K562 (cell line): ENCODE results near the gene MLLT6. TPM values are rescaled to one million over a fixed set of nuclear protein-coding genes. Genes with fewer than 3 reads are reported as not detected.

Experiments
- ATAC-seq: fragments of 200-7000 bp; cut with Tn5 transposase; 3 replicates; pipeline ENCODE4 v1.9.1; 2020; ENCODE audit warnings: moderate library complexity
- BruUV-seq: library from RNA; stranded (reverse); fragments of 400-500 nt; replicated peaks from 2 replicates; lab custom pipeline; 2021; lab: Mats Ljungman, UMichigan
- CTCF ChIA-PET: fragments of 300-600 bp; formaldehyde crosslinking; extraction: SDS; loops from one replicate; lab custom pipeline; 2021; ENCODE audit warnings: low intra/inter-chr PET ratio; lab: Yijun Ruan, JAX
- POLR2A ChIA-PET: fragments of 300-600, 350-650 bp; sonication (Branson Sonifier 250); formaldehyde crosslinking; extraction: SDS; loops from one replicate; lab custom pipeline; 2021; ENCODE audit warnings: antibody characterized with exemption, inconsistent platforms; lab: Yijun Ruan, JAX
- DNase-seq, 4 experiments: peaks; one replicate each; pipeline versions ENCODE4 v3.0.0 to v3.0.0-alpha.2; 2011 to 2018; ENCODE audit warnings: low spot score in 3 of 4, mixed read lengths in 3 of 4; ENCODE audit errors: extremely low read depth in 1 of 4
- FAIRE-seq: peaks from 2 replicates; lab custom pipeline; 2011; peaks lifted over from hg19 to GRCh38; lab: Jason Lieb, UNC
- H2AFZ ChIP-seq: 2 replicates; pipeline ENCODE4 v1.6.0; 2011; ENCODE audit warnings: low read depth, low read length, control low read depth, inconsistent platforms
- H3K27ac ChIP-seq: fragments of 200-600 bp; 3 replicates; pipeline ENCODE4 v1.8.0; 2011; ENCODE audit warnings: low read depth, mild to moderate bottlenecking, control low read depth, inconsistent platforms, low read length, moderate library complexity, mixed read lengths; ENCODE audit errors: extremely low read depth
- H3K27me3 ChIP-seq, 2 experiments: fragments of 300-600 bp in 1 of 2; 2 replicates in 1 of 2; 3 replicates in 1 of 2; pipeline versions ENCODE4 v1.6.0 to v1.8.0; 2011; ENCODE audit warnings: inconsistent platforms in 2 of 2, low read length in 2 of 2, mild to moderate bottlenecking in 1 of 2, mixed read lengths in 1 of 2, moderate library complexity in 1 of 2; ENCODE audit not compliant: control insufficient read depth in 2 of 2, insufficient read depth in 2 of 2
- H3K36me3 ChIP-seq: fragments of 300-600 bp; 3 replicates; pipeline ENCODE4 v1.8.0; 2011; ENCODE audit warnings: mild to moderate bottlenecking, low read length, inconsistent platforms; ENCODE audit not compliant: control insufficient read depth, insufficient read depth
- H3K4me1 ChIP-seq, 2 experiments: fragments of 200-600 bp in 1 of 2; replicated peaks in 1 of 2; 2 replicates in 1 of 2; 3 replicates in 1 of 2; pipeline versions ENCODE4 v1.5.1 to v1.8.0; 2011; ENCODE audit warnings: inconsistent platforms in 2 of 2, low read length in 2 of 2, mild to moderate bottlenecking in 1 of 2, mixed read lengths in 1 of 2, moderate library complexity in 1 of 2; ENCODE audit not compliant: control insufficient read depth in 2 of 2, insufficient read depth in 2 of 2
- H3K4me2 ChIP-seq: 2 replicates; pipeline ENCODE4 v1.6.1; 2011; ENCODE audit warnings: low read length, control low read depth, inconsistent platforms, mixed read lengths; ENCODE audit not compliant: insufficient read depth
- H3K4me3 ChIP-seq: fragments of 200-600 bp; sonication (generic), shearing (Covaris generic); 2 replicates; pipeline ENCODE4 v1.5.1; 2016; ENCODE audit warnings: control low read depth, inconsistent platforms
- H3K79me2 ChIP-seq: fragments of 200-600 bp; 3 replicates; pipeline ENCODE4 v1.8.0; 2011; ENCODE audit warnings: low read length, inconsistent platforms; ENCODE audit not compliant: control insufficient read depth, insufficient read depth
- H3K9ac ChIP-seq, 2 experiments: 2 replicates each; pipeline versions ENCODE4 v1.6.0 to v1.6.1; 2011; ENCODE audit warnings: low read depth in 2 of 2, low read length in 2 of 2, control low read depth in 1 of 2, inconsistent platforms in 1 of 2, mild to moderate bottlenecking in 1 of 2, mixed read lengths in 1 of 2; ENCODE audit not compliant: insufficient read depth in 1 of 2
- H3K9me1 ChIP-seq: one replicate; pipeline ENCODE4 v1.6.0; 2011; ENCODE audit warnings: inconsistent platforms, mild to moderate bottlenecking, low read length, moderate library complexity; ENCODE audit not compliant: control insufficient read depth, insufficient read depth
- H3K9me3 ChIP-seq: replicated peaks from 2 replicates; pipeline ENCODE4 v1.5.1; 2011; ENCODE audit warnings: low read depth, low read length, inconsistent platforms; ENCODE audit not compliant: control insufficient read depth, insufficient read depth
- H4K20me1 ChIP-seq: replicated peaks from 2 replicates; pipeline ENCODE4 v1.6.1; 2011; ENCODE audit warnings: low read length, inconsistent platforms, mixed read lengths; ENCODE audit not compliant: control insufficient read depth, insufficient read depth
- NBN ChIP-seq: fragments of 450-650 bp; IDR thresholded peaks from 2 replicates; pipeline ENCODE4 v1.6.1; 2016; ENCODE audit warnings: low read depth, mild to moderate bottlenecking
- NFXL1 ChIP-seq: fragments of 450-650 bp; formaldehyde crosslinking; IDR thresholded peaks from 2 replicates; pipeline ENCODE4 v1.4.0; 2021; ENCODE audit warnings: mild to moderate bottlenecking
- POLR2G ChIP-seq: fragments of 200-400 bp; formaldehyde crosslinking; IDR thresholded peaks from 2 replicates; pipeline ENCODE4 v1.6.1; 2017; ENCODE audit warnings: low read depth, mild to moderate bottlenecking, antibody characterized with exemption, low read length, moderate library complexity
- PRDM10 ChIP-seq: fragments of 450-650 bp; IDR thresholded peaks from 2 replicates; pipeline ENCODE4 v1.6.1; 2018; ENCODE audit not compliant: partially characterized antibody
- ZNF3 ChIP-seq: fragments of 250-450 bp; sonication (Bioruptor Pico); IDR thresholded peaks from 2 replicates; pipeline ENCODE4 v1.5.0; 2021; ENCODE audit warnings: mild to moderate bottlenecking, moderate library complexity
- ZNF778 ChIP-seq: fragments of 450-650 bp; formaldehyde crosslinking; IDR thresholded peaks from 2 replicates; pipeline ENCODE4 v1.4.0; 2020; ENCODE audit warnings: mild to moderate bottlenecking, moderate library complexity
- WGBS: fragments of 100-300 bp; shearing (Covaris generic); methylation state at CpG from one replicate; pipeline ENCODE4 v1.1.6; 2016; ENCODE audit warnings: low coverage, mixed read lengths; ENCODE audit not compliant: insufficient coverage; ENCODE audit errors: missing lambda C conversion rate; 5-methylcytosine and 5-hydroxymethylcytosine counted together
- in situ Hi-C: fragments of 300-500 bp; cut with MboI; formaldehyde crosslinking; loops from 4 replicates; pipeline ENCODE4 v1.15.0; 2018; ENCODE audit warnings: inconsistent platforms, mixed read lengths
- intact Hi-C: fragments of 100-400 bp; cut with micrococcal nuclease; formaldehyde crosslinking; loops from 2 replicates; pipeline ENCODE4 v1.14.2; 2022
- polyA plus RNA-seq, 8 experiments: library from polyadenylated mRNA; depleted of rRNA in 4 of 8; stranded (reverse) in 5 of 8; unstranded in 3 of 8; fragments of >200 nt; fragmentation: Nextera tagmentation in 2 of 8; fragmentation: Illumina TruSeq in 1 of 8; extraction: Ambion mirVana in 2 of 8; extraction: Trizol in 1 of 8; gene quantifications; 2 replicates each; pipeline versions ENCODE4 v1.2.1 to v1.2.3, GENCODE V29; 2011 to 2014; ENCODE audit warnings: inconsistent platforms in 1 of 8, missing spikeins in 1 of 8
- total RNA-seq, 7 experiments: library from RNA; depleted of rRNA in 6 of 7; stranded (reverse); fragments of >200 nt in 6 of 7; fragmentation: Illumina TruSeq in 2 of 7; extraction: Trizol in 2 of 7; gene quantifications; 2 replicates each; pipeline versions ENCODE4 v1.2.1 to v1.2.3, GENCODE V29; 2011 to 2021; ENCODE audit warnings: low replicate concordance in 1 of 7

The MLLT6 gene
- total and polyA plus RNA-seq, 9 of the 15 experiments (the other 6 are each of a cell fraction or from before 2014, with no cell fraction given), result 3.1 to 71.7 (median 30.0) TPM

GRCh38 chr17:38738007-38738662 is 33.1 kb downstream of the MLLT6 start:
- Histone ChIP-seq H3K79me2 (peaks cover 19% of the 10 kb centered on the region), H3K9me3 (no peaks in the 10 kb centered on the region), H3K36me3 (peaks cover 71% of the 10 kb centered on the region; the same call in 2 of the 3 replicates), H2AFZ (no peak overlapping the region), H3K4me2 (no peak overlapping the region), H3K9me1 (peaks cover 3% of the 10 kb centered on the region), H3K27ac (no peak overlapping the region), H3K4me1 (peaks cover 2 to 36% of the 10 kb centered on the region in 2 experiments; a peak in 3 of 5 replicates), H4K20me1 (peaks cover 7% of the 10 kb centered on the region; the same call in 1 of the 2 replicates), H3K9ac (no peak overlapping the region), H3K27me3 (no peaks in the 10 kb centered on the region), H3K4me3 (no peak overlapping the region)
- 91% methylated on average over 14 of the region's 14 CpGs for WGBS
- ChIA-PET POLR2A (no interaction called here), CTCF (no interaction called here)
- intact Hi-C loops, result no loop called here
- ATAC-seq (no peak), FAIRE-seq (no peak), DNase-seq (no peak)
- peak; percentile 28 for TF ChIP-seq PRDM10
- TF ChIP-seq ZNF778 (CRISPR knock-in tag), result no peak
- peak; percentile 42 for TF ChIP-seq POLR2G
- TF ChIP-seq NFXL1, result no peak
- no peak for TF ChIP-seq ZNF3
- TF ChIP-seq NBN, result no peak
- in situ Hi-C loops, result no loop called here
- BruUV-seq, result no TSS peak
